DMS114 treated with DMSO at 0.1 percent for 48 hours (cell line): Measurements from ENCODE around the gene AKR1E2.

ENCODE experiments used
- DNase-seq: peaks from one replicate; lab custom pipeline; 2025; ENCODE audit not compliant: unreplicated experiment; lab: John Stamatoyannopoulos, UW

The AKR1E2 gene

DNA sequence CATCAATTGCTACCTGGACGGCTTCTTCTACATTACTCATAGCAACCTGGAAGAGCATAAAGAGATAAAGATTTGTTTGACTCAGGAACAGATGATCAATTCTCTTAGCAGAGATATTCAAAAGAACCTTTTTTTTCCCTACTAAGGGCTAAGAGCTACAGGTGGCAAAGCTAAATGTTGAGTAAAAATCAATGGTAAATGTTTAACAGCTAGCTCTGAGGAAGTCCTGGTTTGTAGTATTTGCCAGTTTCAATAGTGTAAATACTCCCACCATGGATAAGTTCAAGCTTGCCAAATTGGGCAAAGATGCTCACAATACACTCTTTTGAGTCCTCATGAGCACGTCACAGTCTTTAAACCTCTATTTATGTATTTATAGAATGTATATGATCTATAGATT is 64.0 kb downstream of the AKR1E2 start:
- DNase-seq = no peak

DNA sequence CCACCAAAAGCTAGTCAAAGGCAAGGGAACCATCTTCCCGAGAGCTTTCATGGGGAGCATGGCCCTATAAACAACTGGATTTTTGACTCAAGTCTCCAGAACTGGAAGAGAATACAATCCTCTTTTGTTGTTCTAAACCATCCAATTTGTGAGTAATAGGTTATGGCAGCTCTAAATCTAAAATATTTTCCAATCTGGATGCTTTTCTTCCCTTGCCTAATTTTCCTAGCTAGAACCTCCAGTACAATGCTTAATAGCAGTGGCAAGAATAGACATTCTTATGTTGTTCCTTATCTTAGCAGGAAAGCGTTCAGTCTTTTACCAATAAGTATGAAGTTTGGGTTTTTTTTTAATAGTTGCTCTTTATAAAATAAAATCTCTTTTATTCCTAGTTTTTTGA is 66.7 kb downstream of the AKR1E2 start:
- DNase-seq = no peak

- DNase-seq = no peak
These were observed 68.3 kb downstream of the AKR1E2 start for GRCh38 chr10:4894335-4894734.
